Measurements from ENCODE around the gene SERPINB6.
"Not testable (repeated sequence)": the region's sequence is repeated elsewhere in the genome, so short reads cannot be mapped to it uniquely, and the experiment has no call there.

The SERPINB6 gene

DNA sequence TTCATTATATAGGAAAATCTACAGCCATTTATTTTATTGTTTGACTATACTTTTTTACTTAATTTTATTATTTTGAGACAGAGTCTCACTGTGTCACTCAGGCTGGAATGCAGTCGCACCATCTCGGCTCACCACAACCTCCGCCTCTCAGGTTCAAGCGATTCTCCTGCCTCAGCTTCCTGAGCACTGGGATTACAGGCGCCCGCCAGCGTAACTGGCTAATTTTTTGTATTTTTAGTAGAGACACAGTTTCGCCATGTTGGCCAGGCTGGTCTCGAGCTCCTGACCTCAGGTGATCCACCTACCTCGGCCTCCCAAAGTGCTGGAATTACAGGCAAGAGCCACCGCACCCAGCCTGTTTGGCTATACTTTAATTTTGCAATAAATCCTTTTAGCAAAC is 38.5 kb downstream of the SERPINB6 start:
- not testable (repeated sequence) for DNase-seq

DNA sequence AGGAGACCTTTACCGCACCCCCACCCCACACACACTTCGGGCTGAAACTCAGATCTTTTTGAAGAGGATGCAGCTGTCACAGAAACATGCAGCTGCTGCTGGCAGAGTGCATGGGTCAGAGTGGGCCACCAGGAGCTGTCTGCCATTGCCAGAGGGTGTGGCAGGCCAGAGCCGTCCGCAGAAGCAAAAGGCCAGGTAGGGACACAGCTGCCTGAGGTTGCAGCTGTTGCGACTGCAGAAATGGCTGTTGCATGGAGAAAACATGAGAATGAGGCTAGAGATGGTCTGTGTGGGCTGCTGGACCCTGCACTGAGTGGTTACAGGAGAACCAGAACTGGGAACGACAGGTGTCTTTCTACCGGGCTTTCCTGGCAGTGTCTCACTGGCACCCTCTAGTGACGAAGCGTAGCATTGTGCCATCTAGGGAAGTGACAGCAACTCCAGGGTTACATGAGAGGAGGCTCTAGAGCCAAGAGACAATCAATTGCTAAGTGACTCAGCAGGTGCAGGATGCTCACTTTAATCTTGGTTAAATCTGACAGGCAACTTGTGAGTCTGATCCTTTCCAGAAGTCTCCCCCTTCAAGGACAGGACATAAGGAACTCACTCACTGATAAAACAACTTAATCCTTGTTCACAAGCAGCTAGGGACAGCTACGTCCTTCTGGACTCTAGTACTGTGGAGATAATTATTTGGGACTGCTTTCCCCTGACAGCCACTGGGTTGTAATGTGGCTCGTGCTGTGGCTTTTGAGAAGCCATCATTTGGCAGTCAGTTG is 39.2 kb downstream of the SERPINB6 start:
- DNase-seq = peak; percentile 41 to 72

DNA sequence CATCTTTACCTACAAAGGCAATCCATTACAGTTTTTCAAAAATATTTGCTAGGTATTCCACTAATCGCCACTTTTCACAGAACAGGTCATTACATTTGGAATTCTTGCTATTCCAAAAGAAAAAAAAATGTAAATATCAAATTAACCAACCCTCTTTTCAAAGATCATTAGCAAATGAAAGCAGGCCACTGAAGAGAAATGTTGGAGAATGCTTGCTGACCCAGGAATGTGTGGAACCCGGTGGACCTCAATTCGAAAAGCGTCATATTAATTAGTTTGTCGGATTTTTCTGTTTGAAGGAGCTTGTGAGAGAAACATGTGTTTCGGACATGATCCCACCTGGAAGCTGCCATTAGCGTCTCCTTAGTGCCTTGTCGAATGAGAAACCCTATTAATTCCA is 40.3 kb downstream of the SERPINB6 start:
- DNase-seq = no peak

DNA sequence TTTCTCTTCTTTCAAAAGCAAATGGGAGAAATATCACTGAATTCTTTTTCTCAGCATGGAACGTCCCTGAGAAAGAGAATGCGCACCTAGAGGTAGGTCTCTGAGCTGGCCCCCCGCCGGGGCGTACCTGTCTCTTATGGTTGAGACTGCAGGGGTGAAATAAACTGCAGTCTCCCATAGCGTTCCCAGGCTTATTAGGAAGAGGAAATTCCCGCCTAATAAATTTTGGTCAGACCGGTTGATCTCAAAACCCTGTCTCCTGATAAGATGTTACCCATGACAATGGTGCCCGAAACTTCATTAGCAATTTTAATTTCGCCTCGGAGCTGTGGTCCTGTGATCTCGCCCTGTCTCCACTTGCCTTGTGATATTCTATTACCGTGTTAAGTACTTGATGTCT is 43.4 kb downstream of the SERPINB6 start:
- not testable (repeated sequence) for DNase-seq

- not testable (repeated sequence) for DNase-seq
Observed at GRCh38 chr6:2925842-2926747, 45.3 kb downstream of the SERPINB6 start.

DNA sequence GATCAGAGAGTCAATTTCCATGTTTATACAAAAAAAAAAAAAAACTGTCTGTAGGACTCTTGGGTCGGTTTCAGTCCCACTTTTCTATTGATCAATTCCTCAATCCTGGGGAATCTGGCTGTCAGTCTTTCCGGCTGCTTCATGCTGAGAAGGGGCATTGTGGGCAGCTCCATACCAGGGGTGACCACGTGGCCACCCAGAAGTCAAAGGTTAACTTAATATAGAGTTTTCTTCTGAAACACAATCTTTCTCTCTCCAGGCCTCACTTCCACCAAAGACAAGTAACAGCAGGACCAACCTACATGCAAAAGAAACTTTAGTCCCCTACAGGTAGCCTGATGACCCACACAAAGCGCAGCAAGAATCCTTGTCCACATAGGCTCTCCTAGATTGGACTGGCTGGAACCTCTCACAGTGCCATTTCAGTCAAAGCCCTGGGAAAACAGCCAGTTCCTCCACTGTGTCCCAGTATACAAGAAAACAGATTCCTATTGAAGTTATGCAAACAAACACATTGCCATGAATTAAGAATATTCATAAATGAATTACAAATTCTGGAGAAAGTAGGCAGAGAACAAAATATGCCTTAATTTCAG is 49.7 kb downstream of the SERPINB6 start:
- no peak for DNase-seq

GRCh38 chr6:2920671-2921112 is 50.7 kb downstream of the SERPINB6 start:
- DNase-seq = no peak

DNA sequence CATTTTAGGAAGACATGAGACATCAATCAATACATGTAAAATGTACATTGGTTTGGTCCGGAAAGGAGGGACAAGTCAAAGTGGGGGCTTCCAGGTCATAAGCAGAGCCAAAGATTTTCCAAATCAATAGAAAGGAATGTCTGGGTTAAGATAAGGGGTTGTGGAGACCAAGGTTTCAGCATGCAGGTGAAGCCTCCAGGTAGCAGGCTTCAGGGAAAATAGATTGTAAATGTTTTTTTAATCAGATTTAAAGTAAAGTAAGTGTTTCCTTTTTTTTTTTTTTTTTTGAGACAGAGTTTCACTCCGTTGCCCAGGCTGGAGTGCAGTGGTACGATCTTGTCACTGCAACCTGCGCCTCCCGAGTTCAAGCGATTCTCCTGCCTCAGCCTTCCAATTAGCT is 51.5 kb downstream of the SERPINB6 start:
- DNase-seq = no peak

GRCh38 chr6:2919401-2919800 is 52.0 kb downstream of the SERPINB6 start:
- no peak for DNase-seq

GRCh38 chr6:2918936-2919335 is 52.4 kb downstream of the SERPINB6 start:
- no peak for DNase-seq

DNA sequence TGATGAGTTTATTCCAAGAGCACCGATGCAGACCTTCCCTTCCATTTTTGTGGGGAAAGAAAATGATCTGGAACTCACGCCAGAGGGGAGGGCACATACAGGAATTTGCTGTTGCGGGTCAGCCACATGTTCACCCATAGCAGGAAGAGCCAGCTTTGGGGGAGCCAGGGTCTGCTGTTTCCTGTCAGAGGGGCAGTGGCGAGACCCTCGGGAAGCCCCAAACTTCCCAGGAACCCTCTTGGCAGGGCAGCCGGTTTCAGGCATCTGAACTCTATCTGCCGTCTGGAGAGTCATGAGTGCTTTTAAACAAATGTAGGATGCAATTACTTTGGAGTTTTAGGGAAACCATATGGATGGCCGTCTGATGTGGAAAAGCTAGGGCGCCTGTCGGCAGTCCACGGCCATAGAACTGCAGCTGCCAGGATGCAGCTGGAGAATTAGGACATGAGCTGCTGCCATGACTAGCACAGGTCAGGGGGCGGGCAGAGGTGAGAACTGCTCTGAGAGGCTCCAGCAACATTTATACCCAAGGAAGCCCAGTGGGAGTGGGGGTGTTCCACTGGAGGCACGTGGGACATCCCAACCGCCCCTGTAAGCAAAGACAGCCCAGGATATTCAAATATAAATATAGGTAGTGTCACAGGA is 53.4 kb downstream of the SERPINB6 start:
- DNase-seq = no peak

- DNase-seq = no peak
Observed at GRCh38 chr6:2917065-2917464, 54.3 kb downstream of the SERPINB6 start.

- DNase-seq = no peak
Observed at GRCh38 chr6:2916158-2916925, 55.0 kb downstream of the SERPINB6 start.

DNA sequence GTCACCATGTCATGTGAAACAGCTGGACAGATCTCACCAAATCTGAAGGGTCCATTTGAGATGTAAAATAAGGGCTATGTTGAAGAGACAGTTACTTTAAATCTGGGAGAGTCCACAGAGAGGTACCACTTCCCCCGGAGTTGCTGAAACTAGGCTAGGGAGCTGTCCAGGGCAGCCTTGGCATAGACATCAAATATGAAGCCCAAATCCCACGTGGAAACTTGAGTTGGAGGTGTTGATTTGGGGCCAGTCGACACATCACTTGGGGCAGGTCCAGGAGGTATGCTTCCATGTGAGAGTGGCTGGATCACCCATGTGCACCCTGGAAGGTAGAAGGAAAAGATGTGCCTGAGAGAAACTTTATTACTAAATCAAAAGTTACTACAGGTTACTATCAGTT is 56.2 kb downstream of the SERPINB6 start:
- no peak for DNase-seq

GRCh38 chr6:2914318-2914660 is 57.1 kb downstream of the SERPINB6 start:
- DNase-seq = no peak

- DNase-seq = no peak
Observed at GRCh38 chr6:2913621-2914317, 57.6 kb downstream of the SERPINB6 start.

GRCh38 chr6:2911171-2911570 is 60.2 kb downstream of the SERPINB6 start:
- no peak for DNase-seq

DNA sequence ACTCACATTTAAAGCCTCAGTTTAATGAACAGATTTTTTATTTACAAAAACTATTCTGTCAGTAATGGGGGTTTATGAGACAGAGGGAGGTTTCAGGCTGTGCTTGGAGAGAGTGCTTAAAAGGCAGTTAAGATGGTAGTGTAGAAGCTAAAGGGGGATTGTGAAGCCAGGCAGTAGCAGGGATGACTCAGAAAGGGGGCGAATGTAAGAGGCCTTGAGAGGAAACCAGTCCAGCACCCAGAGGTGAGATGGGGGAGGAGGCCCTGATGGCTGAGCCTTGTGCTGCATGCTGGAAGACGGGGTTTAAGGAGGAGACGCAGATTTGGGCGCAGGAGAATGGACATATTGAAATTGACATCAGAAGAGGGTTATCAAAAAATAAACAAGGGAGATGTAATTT is 61.6 kb downstream of the SERPINB6 start:
- no peak for DNase-seq

GRCh38 chr6:2909051-2909606 is 62.2 kb downstream of the SERPINB6 start:
- not testable (repeated sequence) for DNase-seq

DNA sequence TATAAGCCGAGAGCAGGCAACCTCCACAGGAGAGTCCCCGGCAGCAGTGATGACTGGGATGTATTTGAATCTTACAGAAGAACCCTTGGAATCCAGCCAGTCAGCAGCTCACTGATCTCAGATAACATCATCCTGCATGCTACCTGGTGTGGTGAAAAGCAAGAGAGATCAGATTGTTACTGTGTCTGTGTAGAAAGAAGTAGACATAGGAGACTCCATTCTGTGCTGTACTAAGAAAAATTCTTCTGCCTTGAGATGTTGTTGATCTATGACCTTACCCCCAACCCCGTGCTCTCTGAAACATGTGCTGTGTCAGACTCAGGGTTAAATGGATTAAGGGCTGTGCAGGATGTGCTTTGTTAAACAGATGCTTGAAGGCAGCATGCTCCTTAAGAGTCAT is 62.9 kb downstream of the SERPINB6 start:
- not testable (repeated sequence) for DNase-seq
